GM21367 (cell line): ENCODE results near the gene BBS2.

ENCODE experiments used
- ATAC-seq: cut with Tn5 transposase; IDR thresholded peaks from one replicate; pipeline ENCODE4 v1.9.1; 2021; ENCODE audit not compliant: unreplicated experiment

BBS2 gene, protein sequence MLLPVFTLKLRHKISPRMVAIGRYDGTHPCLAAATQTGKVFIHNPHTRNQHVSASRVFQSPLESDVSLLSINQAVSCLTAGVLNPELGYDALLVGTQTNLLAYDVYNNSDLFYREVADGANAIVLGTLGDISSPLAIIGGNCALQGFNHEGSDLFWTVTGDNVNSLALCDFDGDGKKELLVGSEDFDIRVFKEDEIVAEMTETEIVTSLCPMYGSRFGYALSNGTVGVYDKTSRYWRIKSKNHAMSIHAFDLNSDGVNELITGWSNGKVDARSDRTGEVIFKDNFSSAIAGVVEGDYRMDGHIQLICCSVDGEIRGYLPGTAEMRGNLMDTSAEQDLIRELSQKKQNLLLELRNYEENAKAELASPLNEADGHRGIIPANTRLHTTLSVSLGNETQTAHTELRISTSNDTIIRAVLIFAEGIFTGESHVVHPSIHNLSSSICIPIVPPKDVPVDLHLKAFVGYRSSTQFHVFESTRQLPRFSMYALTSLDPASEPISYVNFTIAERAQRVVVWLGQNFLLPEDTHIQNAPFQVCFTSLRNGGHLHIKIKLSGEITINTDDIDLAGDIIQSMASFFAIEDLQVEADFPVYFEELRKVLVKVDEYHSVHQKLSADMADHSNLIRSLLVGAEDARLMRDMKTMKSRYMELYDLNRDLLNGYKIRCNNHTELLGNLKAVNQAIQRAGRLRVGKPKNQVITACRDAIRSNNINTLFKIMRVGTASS

GRCh38 chr16:56519459-56520250 is at the start of gene BBS2:
BBS2 (minus strand) TSS chr16:56520024; CDS start chr16:56519862, 162 bp downstream.
- peak; percentile 77 for ATAC-seq

- no peak for ATAC-seq
Observed at GRCh38 chr16:56564793-56565477, 45.1 kb upstream of the BBS2 start, which contains the start of gene MT4. MT4 (plus strand) TSS chr16:56565073; CDS start chr16:56565129, 56 bp downstream.

GRCh38 chr16:56561126-56561525 is 41.3 kb upstream of the BBS2 start:
- ATAC-seq = no peak

GRCh38 chr16:56560447-56560846 is 40.6 kb upstream of the BBS2 start:
- ATAC-seq = no peak

DNA sequence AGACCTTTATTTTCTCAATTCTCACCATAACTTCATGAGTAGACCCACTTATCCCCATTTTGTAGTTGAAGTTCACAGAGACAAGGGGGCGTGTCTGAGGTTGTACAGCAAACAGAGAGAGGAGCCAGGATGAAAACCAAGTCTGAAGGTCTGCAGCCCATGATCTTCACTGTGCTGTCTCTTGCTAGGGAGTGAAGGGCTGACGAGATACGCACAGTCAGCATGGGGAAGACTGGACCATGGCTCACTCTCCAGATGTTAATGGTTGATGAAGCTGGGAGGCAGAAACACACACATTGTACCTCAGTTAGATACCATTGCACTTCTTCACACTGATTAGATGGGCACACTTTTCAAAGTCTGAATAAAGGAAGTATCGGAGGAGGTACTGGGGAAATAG is 39.3 kb upstream of the BBS2 start:
- ATAC-seq = no peak

DNA sequence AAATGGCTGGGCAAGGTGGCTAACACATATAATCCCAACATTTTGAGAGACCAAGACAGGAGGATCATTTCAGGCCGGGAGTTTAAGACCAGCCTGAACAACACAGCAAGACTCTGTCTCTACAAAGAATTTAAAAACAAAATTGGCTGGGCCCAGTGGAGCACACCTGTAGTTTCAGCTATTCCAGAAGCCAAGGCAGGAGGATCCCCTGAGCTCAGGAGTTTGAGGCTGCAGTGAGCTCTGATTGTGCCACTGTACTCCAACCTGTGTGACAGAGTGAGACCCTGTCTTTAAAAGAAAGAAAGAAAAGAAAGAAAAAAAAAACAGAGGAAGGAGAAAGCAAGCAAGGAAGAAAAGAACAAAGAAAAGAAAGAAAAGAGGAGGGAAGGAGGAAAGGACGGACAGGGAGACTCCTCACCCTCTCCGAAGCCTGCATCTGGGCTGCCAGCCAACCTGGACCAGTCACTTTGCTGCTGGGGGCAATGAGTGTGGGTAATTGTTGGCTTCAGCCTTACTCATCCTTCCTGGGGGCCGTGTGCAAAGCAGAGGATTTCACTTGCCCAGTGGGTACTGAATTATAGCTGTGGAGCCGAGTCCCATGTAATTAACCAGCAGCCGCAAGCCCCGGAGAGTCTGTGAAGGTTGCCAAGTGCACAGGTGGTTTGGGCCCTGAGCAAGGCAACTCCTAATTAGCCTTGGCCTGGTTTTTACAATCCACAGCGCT is 38.4 kb upstream of the BBS2 start:
- no peak for ATAC-seq

DNA sequence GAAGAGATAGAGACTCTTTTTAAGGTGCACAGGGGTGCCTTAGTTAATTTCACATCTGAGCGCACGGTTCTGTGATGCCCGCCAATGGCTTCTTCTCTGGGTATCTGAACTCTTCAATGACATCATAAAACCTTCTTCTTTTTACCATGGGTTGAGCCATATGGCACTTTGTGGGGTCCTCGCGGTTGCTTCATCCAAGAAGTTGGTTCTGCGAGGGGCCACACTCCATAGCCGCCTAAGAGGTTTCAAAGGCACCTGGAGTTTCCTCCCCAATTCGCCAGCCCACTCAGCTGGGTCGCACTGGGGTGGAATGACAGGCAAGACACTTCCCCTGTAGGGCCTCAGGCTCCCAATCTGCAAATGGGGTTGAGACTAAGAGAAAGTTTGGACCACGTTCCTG is 34.6 kb upstream of the BBS2 start:
- ATAC-seq = no peak

GRCh38 chr16:56551796-56552738 is 32.2 kb upstream of the BBS2 start:
- ATAC-seq = no peak

GRCh38 chr16:56549744-56550385 is 30.0 kb upstream of the BBS2 start:
- ATAC-seq = no peak

DNA sequence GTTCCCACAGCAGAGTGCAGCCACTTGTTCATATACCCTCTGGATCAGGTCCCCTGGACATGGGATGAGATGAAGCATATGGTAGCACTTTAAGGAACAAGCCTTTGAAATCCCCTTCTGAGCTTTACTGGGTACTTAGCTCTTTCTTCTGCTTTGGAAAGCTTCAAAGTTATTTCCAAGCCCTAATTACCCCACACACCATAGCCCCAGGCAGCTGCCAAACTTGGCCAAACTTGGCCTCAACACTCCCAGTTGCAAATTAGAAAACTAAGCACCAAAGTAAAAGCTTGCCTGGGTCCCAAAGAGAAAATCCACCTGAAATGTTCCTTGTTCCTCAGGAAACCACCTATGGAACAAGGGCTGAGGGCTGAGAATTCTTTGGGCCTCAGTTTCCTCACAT is 29.3 kb upstream of the BBS2 start:
- no peak for ATAC-seq

DNA sequence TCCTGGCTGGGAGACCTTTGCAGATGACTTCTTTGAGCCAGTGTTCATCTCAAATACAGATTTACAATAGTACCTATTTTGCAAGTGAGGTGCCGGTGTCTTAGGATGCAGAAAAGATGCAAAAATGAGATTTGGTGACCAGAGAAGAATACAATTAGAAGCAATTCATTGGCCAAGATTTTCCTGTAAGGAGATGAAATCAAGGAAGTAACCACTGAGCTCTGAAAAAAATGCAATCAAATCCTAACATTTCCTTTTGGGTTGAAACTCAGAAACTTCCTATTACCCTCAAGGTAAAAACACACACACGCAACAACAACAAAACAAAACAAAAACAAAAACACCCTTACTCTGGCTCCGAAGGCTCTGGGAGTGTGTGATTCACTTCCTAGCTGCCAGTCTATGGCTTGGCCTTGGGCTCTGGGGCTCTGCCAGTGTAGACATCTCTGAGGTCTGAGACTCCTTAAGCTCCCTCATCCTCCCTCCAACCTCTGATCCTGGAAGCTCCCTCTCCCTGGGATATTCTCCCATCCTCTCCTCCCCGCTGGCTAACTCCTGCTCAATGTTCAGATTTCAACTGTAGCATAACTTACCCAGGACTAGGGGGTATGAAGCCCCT is 28.2 kb upstream of the BBS2 start:
- no peak for ATAC-seq

GRCh38 chr16:56547120-56547948 is 27.5 kb upstream of the BBS2 start:
- no peak for ATAC-seq

DNA sequence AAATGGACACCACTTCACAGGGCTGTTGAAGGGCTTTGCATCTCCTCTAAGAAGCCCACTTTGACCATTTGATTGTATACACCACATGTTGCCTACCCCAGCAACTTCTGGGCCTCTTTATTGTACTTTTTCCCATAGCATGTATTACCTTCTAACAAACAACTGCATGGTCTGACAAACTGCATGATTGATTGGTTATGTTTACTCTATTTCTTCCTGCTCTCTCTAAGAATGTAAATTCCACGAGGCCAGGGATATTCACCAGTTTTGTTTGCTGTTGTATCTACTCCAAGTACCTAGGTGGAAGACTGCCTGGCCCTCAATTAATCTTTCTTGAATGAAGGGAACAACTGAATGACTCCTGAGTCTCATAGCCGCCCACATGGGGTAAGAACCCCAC is 22.2 kb upstream of the BBS2 start:
- ATAC-seq = no peak

GRCh38 chr16:56539656-56540055 is 19.8 kb upstream of the BBS2 start:
- no peak for ATAC-seq

- ATAC-seq = no peak
Observed at GRCh38 chr16:56538331-56538730, 18.5 kb upstream of the BBS2 start.

DNA sequence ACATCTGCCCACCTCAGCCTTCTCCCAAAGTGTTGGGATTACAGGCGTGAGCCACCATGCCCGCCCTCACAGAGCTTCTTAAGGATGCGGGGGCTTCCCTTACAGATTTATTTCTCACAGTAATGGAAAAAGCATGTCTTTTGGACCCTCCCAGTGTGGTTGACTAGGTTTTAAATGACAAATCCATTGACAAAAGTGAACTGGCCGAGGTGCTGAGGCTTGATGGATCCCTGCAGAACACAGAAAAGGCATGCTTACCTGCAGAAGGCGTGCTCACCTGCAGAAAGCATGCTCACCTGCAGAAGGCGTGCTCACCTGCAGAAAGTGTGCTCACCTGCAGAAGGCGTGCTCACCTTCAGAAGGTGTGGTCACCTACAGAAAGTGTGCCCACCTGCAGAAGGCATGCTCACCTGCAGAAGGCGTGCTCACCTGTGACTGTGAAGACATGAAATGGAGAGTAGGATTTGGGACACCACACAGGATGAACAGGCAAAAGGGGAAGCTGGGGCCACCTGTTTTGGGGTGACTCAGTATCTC is 15.1 kb upstream of the BBS2 start:
- ATAC-seq = no peak

DNA sequence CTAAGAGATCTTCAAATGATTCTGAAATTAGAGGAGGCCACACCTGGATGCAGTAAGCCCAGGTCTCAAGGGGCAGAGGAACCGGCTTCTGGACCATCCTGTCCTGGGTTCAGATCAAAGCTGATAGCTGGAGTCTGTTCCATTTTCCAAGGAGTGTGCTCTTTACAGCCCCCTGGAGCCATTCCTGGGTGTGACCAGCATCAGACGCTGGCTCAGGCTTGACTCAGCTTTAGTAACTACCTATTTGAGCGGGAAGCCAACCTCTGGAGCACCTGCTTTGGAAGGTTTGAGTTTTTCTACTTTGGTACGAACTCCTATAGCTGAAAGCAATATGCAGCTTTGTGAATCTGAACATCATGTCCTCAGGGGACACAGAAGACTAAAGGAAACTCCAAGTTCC is 12.9 kb upstream of the BBS2 start:
- no peak for ATAC-seq
